SK-N-SH treated with all-trans-retinoic acid at 6 μM for 48 hours (cell line): ENCODE results near the gene RPAP3.

Experiments used
- ARNTL ChIP-seq: fragments of 450-650 bp; formaldehyde crosslinking; IDR thresholded peaks from 2 replicates; pipeline ENCODE4 v1.5.0; 2020; ENCODE audit warnings: low read depth, mild to moderate bottlenecking, moderate library complexity, borderline replicate concordance
- CSDC2 ChIP-seq: fragments of 250-450 bp; sonication (Bioruptor Pico); IDR thresholded peaks from 2 replicates; pipeline ENCODE4 v1.5.0; 2020; ENCODE audit warnings: mild to moderate bottlenecking, moderate library complexity
- ESRRG ChIP-seq: fragments of 250-450 bp; sonication (Bioruptor Pico); IDR thresholded peaks from 2 replicates; pipeline ENCODE4 v1.6.1; 2021; ENCODE audit warnings: mild to moderate bottlenecking
- PPARA ChIP-seq: fragments of 250-450 bp; sonication (Bioruptor Pico); IDR thresholded peaks from 2 replicates; pipeline ENCODE4 v1.5.0; 2020; ENCODE audit warnings: mild to moderate bottlenecking, borderline replicate concordance
- RARB ChIP-seq: fragments of 250-450 bp; sonication (Bioruptor Pico); IDR thresholded peaks from 2 replicates; pipeline ENCODE4 v1.8.0; 2021; ENCODE audit warnings: mild to moderate bottlenecking, moderate library complexity
- ZFP30 ChIP-seq: fragments of 450-650 bp; formaldehyde crosslinking; IDR thresholded peaks from 2 replicates; pipeline ENCODE4 v1.5.0; 2022; ENCODE audit warnings: mild to moderate bottlenecking, moderate library complexity
- ZNF70 ChIP-seq: fragments of 450-650 bp; formaldehyde crosslinking; IDR thresholded peaks from 2 replicates; pipeline ENCODE4 v1.5.0; 2020; ENCODE audit warnings: mild to moderate bottlenecking, moderate library complexity
- ZNF8 ChIP-seq: fragments of 450-650 bp; formaldehyde crosslinking; IDR thresholded peaks from 2 replicates; pipeline ENCODE4 v1.5.0; 2020; ENCODE audit warnings: mild to moderate bottlenecking, moderate library complexity
- TF ChIP-seq, protein P1 (sequence below): fragments of 250-450 bp; sonication (Bioruptor Pico); IDR thresholded peaks from 2 replicates; pipeline ENCODE4 v1.8.0; 2020; ENCODE audit warnings: mild to moderate bottlenecking, moderate library complexity, borderline replicate concordance
- TF ChIP-seq, protein P2 (sequence below): fragments of 250-450 bp; sonication (Bioruptor Pico); IDR thresholded peaks from 2 replicates; pipeline ENCODE4 v1.8.0; 2021; ENCODE audit warnings: low read depth, mild to moderate bottlenecking, moderate library complexity, borderline replicate concordance

DNA sequence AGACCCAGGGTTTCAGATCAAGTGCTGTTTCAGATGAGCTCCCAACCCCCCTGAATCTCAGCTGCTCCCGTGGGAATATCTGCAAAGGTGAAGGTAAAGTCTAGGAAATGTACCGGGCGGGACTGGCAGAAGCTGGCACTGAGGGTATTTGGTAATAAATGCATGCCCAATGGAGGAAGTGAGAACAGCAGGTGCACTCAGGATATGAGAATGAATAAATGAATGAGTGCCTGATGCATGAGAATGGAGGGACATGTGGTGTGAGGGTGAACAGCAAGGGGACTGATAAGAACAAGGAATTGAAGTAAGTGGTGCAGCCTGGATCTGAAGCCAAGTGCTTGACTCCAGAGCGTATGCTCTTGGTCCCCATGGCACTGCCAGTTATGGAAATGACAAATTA lies 41.3 kb upstream of the RPAP3 start:
- no peak for TF ChIP-seq RARB (CRISPR knock-in tag)
- TF ChIP-seq ZFP30 (CRISPR knock-in tag), result no peak
- TF ChIP-seq ZNF8, result no peak
- TF ChIP-seq, protein P1, sequence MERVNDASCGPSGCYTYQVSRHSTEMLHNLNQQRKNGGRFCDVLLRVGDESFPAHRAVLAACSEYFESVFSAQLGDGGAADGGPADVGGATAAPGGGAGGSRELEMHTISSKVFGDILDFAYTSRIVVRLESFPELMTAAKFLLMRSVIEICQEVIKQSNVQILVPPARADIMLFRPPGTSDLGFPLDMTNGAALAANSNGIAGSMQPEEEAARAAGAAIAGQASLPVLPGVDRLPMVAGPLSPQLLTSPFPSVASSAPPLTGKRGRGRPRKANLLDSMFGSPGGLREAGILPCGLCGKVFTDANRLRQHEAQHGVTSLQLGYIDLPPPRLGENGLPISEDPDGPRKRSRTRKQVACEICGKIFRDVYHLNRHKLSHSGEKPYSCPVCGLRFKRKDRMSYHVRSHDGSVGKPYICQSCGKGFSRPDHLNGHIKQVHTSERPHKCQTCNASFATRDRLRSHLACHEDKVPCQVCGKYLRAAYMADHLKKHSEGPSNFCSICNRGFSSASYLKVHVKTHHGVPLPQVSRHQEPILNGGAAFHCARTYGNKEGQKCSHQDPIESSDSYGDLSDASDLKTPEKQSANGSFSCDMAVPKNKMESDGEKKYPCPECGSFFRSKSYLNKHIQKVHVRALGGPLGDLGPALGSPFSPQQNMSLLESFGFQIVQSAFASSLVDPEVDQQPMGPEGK, result no peak
- TF ChIP-seq, protein P2, sequence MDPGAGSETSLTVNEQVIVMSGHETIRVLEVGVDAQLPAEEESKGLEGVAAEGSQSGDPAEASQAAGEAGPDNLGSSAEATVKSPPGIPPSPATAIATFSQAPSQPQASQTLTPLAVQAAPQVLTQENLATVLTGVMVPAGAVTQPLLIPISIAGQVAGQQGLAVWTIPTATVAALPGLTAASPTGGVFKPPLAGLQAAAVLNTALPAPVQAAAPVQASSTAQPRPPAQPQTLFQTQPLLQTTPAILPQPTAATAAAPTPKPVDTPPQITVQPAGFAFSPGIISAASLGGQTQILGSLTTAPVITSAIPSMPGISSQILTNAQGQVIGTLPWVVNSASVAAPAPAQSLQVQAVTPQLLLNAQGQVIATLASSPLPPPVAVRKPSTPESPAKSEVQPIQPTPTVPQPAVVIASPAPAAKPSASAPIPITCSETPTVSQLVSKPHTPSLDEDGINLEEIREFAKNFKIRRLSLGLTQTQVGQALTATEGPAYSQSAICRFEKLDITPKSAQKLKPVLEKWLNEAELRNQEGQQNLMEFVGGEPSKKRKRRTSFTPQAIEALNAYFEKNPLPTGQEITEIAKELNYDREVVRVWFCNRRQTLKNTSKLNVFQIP (CRISPR knock-in tag), result no peak
- TF ChIP-seq ARNTL (CRISPR knock-in tag), result no peak
- TF ChIP-seq ESRRG, result no peak
- TF ChIP-seq CSDC2, result no peak
- no peak for TF ChIP-seq PPARA (CRISPR knock-in tag)
- TF ChIP-seq ZNF70 (CRISPR knock-in tag), result no peak
